ENCODE results near the gene FBXO47. TPM values are rescaled to one million over a fixed set of nuclear protein-coding genes. Genes with fewer than 3 reads are reported as not detected.

The FBXO47 gene
- total and polyA plus RNA-seq, 2 donors (not counting 3 experiments of a cell fraction or from before 2014, with no cell fraction given) = not detected

DNA sequence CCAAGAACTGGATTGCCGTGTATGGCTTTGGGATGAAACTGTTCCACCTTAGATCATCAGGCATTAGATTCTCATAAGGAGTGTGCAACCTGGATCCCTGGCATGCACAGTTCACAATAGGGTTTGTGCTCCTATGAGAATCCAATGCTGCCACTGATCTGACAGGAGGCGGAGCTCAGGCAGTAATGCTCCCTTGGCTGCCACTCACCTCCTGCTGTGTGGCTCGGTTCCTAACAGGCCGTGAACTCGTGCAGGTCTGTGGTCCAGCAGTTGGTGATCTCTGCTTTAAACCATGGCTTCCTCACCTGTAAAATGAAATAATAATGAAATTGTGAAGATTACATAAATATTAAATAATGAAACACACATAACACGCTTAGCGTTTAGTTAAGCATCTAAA is 45.5 kb upstream of the FBXO47 start:
- FAIRE-seq (no peak), DNase-seq (ENCODE audit: low read depth, low spot score) (no peak)
- Histone ChIP-seq H4K20me1 (replicated peaks; ENCODE audit: control insufficient read depth, extremely low read depth, insufficient read depth, low read length) (no peaks in the 10 kb centered on the region), H2AFZ (ENCODE audit: low read depth, low read length) (no peak overlapping the region), H3K9me1 (replicated peaks; ENCODE audit: control insufficient read depth, extremely low read depth, insufficient read depth, low read length) (no peaks in the 10 kb centered on the region), H3K79me2 (ENCODE audit: control insufficient read depth, insufficient read depth, low read length) (no peaks in the 10 kb centered on the region), H3K4me1 (ENCODE audit: control insufficient read depth, extremely low read depth, insufficient read depth, low read length) (peaks cover 8% of the 10 kb centered on the region), H3K36me3 (ENCODE audit: control insufficient read depth in 2 of 2, extremely low read depth in 1 of 2, insufficient read depth in 2 of 2, low read length in 2 of 2) (no peaks in the 10 kb centered on the region), H3K4me3 (replicated peaks in 1 of 3; ENCODE audit: insufficient read depth in 1 of 3, low read depth in 1 of 3, low read length in 3 of 3) (no peak overlapping the region), H3K4me2 (ENCODE audit: insufficient read depth, low read length) (no peak overlapping the region), H3K9ac (replicated peaks; ENCODE audit: extremely low read depth, insufficient read depth, low read length) (no peak overlapping the region), H3K27me3 (ENCODE audit: control insufficient read depth in 2 of 2, insufficient read depth in 2 of 2, low read length in 2 of 2) (peaks cover 0 to 2% of the 10 kb centered on the region in 2 experiments), H3K9me3 (replicated peaks; ENCODE audit: control insufficient read depth, insufficient read depth, low read length) (no peaks in the 10 kb centered on the region), H3K27ac (ENCODE audit: insufficient read depth, low read depth, low read length) (no peak overlapping the region)
- no peak for TF ChIP-seq JUN (IDR thresholded peaks at IDR 0.05; ENCODE audit: borderline replicate concordance, insufficient read depth, insufficient read length, low read depth)
- BruUV-seq (replicated peaks) = no TSS peak
- dilution Hi-C loops (cut with MboI; ENCODE audit: extremely low pct_ligation_motif_present, low sequenced_read_pairs) = no loop called here
- intact Hi-C loops (cut with micrococcal nuclease) = no loop called here
- ChIA-PET POLR2A (no interaction called here), CTCF (interaction anchor here (1.2 kb wide), 1 partner anchor 30 kb away, joined by 5 read pairs; no protein-coding TSS in a partner anchor)

DNA sequence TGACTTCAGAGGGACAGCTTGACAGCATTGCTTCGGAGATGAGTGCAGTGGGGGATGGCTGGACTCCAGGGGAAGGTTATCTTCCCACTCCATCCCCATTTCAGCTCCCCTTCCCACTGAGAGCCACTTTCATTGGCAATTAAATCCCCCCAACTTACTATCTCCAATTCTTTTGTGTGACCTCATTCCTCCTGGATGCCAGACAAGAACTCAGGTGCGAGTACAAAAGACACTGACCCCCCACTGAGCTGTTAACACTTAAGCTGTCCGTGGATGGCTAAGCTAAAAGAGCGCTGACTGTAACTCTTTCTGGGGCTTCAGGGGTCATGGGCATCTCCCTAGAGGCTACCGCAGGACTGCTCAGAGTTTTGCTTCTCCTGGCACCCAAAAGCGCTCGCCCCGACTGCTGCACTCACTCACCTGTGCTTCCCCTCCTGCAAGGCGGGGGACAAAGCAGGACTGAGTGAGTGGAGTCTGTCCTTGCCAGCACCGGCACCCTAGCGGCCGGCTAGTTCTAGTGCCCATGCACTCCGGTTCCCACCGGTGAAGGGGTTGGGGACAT is 44.8 kb upstream of the FBXO47 start:
- Histone ChIP-seq H2AFZ (ENCODE audit: low read depth, low read length) (no peak overlapping the region), H3K27ac (ENCODE audit: insufficient read depth, low read depth, low read length) (no peak overlapping the region), H3K9me3 (replicated peaks; ENCODE audit: control insufficient read depth, insufficient read depth, low read length) (no peaks in the 10 kb centered on the region), H3K4me3 (replicated peaks in 1 of 3; ENCODE audit: insufficient read depth in 1 of 3, low read depth in 1 of 3, low read length in 3 of 3) (no peak overlapping the region), H3K4me2 (ENCODE audit: insufficient read depth, low read length) (no peak overlapping the region), H3K36me3 (ENCODE audit: control insufficient read depth in 2 of 2, extremely low read depth in 1 of 2, insufficient read depth in 2 of 2, low read length in 2 of 2) (no peaks in the 10 kb centered on the region), H3K9me1 (replicated peaks; ENCODE audit: control insufficient read depth, extremely low read depth, insufficient read depth, low read length) (no peaks in the 10 kb centered on the region), H3K4me1 (ENCODE audit: control insufficient read depth, extremely low read depth, insufficient read depth, low read length) (peaks cover 8% of the 10 kb centered on the region), H4K20me1 (replicated peaks; ENCODE audit: control insufficient read depth, extremely low read depth, insufficient read depth, low read length) (no peaks in the 10 kb centered on the region), H3K9ac (replicated peaks; ENCODE audit: extremely low read depth, insufficient read depth, low read length) (no peak overlapping the region), H3K79me2 (ENCODE audit: control insufficient read depth, insufficient read depth, low read length) (no peaks in the 10 kb centered on the region), H3K27me3 (ENCODE audit: control insufficient read depth in 2 of 2, insufficient read depth in 2 of 2, low read length in 2 of 2) (peaks cover 0 to 2% of the 10 kb centered on the region in 2 experiments)
- DNase-seq (ENCODE audit: low read depth, low spot score) = no peak
- dilution Hi-C loops (cut with MboI; ENCODE audit: extremely low pct_ligation_motif_present, low sequenced_read_pairs) = no loop called here
- TF ChIP-seq FOS (IDR thresholded peaks at IDR 0.05; ENCODE audit: borderline replicate concordance, insufficient read depth, low read length) (no peak), GATA2 (IDR thresholded peaks at IDR 0.05; ENCODE audit: insufficient read depth, insufficient read length, low read depth, low read length) (no peak), JUN (IDR thresholded peaks at IDR 0.05; ENCODE audit: borderline replicate concordance, insufficient read depth, insufficient read length, low read depth) (no peak), POLR2AphosphoS5 (IDR thresholded peaks at IDR 0.05; ENCODE audit: insufficient read depth, low read depth, low read length) (no peak), EZH2 (IDR thresholded peaks at IDR 0.05; ENCODE audit: borderline replicate concordance, low read depth, low read length, severe bottlenecking) (no peak), MYC (IDR thresholded peaks at IDR 0.05; ENCODE audit: low read depth, low read length) (no peak), POLR2A (IDR thresholded peaks at IDR 0.05; ENCODE audit: low read depth, low read length) (no peak)
- TF ChIP-seq, protein P1, sequence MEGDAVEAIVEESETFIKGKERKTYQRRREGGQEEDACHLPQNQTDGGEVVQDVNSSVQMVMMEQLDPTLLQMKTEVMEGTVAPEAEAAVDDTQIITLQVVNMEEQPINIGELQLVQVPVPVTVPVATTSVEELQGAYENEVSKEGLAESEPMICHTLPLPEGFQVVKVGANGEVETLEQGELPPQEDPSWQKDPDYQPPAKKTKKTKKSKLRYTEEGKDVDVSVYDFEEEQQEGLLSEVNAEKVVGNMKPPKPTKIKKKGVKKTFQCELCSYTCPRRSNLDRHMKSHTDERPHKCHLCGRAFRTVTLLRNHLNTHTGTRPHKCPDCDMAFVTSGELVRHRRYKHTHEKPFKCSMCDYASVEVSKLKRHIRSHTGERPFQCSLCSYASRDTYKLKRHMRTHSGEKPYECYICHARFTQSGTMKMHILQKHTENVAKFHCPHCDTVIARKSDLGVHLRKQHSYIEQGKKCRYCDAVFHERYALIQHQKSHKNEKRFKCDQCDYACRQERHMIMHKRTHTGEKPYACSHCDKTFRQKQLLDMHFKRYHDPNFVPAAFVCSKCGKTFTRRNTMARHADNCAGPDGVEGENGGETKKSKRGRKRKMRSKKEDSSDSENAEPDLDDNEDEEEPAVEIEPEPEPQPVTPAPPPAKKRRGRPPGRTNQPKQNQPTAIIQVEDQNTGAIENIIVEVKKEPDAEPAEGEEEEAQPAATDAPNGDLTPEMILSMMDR (IDR thresholded peaks at IDR 0.05; ENCODE audit: extremely low read depth in 1 of 2, insufficient read depth in 1 of 2, low read depth in 1 of 2, low read length in 2 of 2) = no peak
- TF ChIP-seq, protein P2, sequence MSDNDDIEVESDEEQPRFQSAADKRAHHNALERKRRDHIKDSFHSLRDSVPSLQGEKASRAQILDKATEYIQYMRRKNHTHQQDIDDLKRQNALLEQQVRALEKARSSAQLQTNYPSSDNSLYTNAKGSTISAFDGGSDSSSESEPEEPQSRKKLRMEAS (IDR thresholded peaks at IDR 0.05; ENCODE audit: insufficient read depth, insufficient read length) = no peak
- no TSS peak for BruUV-seq (replicated peaks)
- intact Hi-C loops (cut with micrococcal nuclease) = no loop called here
- FAIRE-seq = no peak
- CTCF ChIA-PET = interaction anchor here (1.2 kb wide), 1 partner anchor 29 kb away, joined by 5 read pairs; no protein-coding TSS in a partner anchor
- POLR2A ChIA-PET = interaction anchor here (0.6 kb wide), 1 partner anchor 17 kb away, joined by 5 read pairs; no protein-coding TSS in a partner anchor

All from endothelial cell of umbilical vein (primary cell).